ENCODE measurements around the gene CSTF2. TPM values are rescaled to one million over a fixed set of nuclear protein-coding genes. Genes with fewer than 3 reads are reported as not detected.

CSTF2 gene
- total RNA-seq, 1 experiment from 2014 or later = 40.9 TPM

DNA sequence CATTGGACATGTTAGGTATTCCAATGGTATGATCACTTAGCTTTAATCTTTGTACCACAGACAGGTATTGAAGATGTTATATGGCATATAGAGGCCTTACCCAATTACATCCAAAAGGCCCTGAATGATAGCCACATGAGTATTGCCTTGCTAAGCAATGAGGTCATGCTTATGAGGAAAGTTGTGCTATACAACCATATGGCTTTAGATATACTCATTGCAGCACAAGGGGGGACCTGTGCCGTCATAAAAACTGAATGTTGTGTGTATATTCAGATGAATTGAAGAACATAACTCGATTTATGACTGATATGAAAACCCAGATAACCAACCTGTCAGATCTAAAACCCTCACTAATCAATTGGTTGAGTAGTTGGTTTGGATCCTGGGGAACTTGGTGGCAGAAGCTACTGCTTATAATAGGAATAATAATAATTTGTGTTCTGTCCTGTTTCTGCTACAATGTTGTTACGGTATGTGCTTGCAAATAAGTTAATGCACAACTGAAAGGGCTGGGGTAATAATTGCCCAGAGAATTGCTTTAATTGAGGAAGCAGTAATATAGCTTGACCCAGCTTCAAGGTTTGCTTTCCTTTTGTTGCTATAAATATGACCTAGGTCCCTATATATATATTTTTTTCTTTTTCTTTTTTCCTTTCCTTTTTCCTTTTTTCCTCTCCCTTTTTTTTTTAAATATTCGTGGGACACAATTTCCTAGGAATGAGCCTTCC, 21.5 kb upstream of the CSTF2 start:
- TF ChIP-seq POLR2AphosphoS5 (IDR thresholded peaks at IDR 0.05; ENCODE audit: low read depth, low read length) = no peak
- Histone ChIP-seq H3K4me1 (ENCODE audit: control insufficient read depth, insufficient read depth, low read length) (no peaks in the 10 kb centered on the region), H3K9me3 (ENCODE audit: control insufficient read depth, insufficient read depth, low read depth, low read length) (no peaks in the 10 kb centered on the region), H3K27me3 (ENCODE audit: control insufficient read depth, insufficient read depth, low read length) (peaks cover 10% of the 10 kb centered on the region), H3K27ac (ENCODE audit: low read length) (no peak overlapping the region), H3K36me3 (ENCODE audit: control insufficient read depth, insufficient read depth, low read length) (no peaks in the 10 kb centered on the region), H3K4me3 (ENCODE audit: low read depth in 2 of 2, low read length in 2 of 2) (no peak overlapping the region)
- BruUV-seq (replicated peaks) = no TSS peak
- DNase-seq (ENCODE audit: low read depth, low spot score) = no peak
- in situ Hi-C loops (cut with HindIII; ENCODE audit: low pct_unique_long_range_greater_than_20kb, low sequenced_read_pairs) = no loop called here
- intact Hi-C loops (cut with micrococcal nuclease; ENCODE audit: unreplicated experiment) = no loop called here
- no peak for ATAC-seq
- ChIA-PET CTCF (no interaction called here), POLR2A (no interaction called here)

DNA sequence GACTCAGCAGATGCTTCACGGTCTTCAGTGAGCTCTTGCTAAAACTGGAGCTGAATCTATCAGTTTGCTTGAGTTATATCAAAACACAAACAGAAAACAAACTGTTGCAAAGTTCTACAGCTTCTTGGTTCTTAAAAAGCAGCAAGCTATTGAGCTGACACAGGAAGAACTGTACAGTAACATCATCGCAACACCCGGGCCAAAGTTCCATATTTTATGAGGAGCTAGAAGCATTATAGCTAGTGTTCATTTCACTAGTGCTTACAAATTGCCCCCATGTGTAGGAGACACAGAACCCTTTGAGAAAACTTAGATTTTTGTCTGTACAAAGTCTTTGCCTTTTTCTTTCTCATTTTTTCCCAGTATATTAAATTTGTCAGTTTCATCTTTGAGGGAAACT, 17.3 kb upstream of the CSTF2 start:
- ChIA-PET CTCF (interaction anchor here (0.6 kb wide), 1 partner anchor 38 kb away, joined by 4 read pairs; no protein-coding TSS in a partner anchor), POLR2A (no interaction called here)
- DNase-seq (ENCODE audit: low read depth, low spot score) = no peak
- H3K27me3 ChIP-seq (ENCODE audit: control insufficient read depth, insufficient read depth, low read length) = peaks cover 10% of the 10 kb centered on the region
- ATAC-seq = no peak
- intact Hi-C loops (cut with micrococcal nuclease; ENCODE audit: unreplicated experiment) (no loop called here), in situ Hi-C loops (cut with HindIII; ENCODE audit: low pct_unique_long_range_greater_than_20kb, low sequenced_read_pairs) (no loop called here)
- no peak overlapping the region for H3K4me3 ChIP-seq (ENCODE audit: low read depth in 2 of 2, low read length in 2 of 2)
- no peaks in the 10 kb centered on the region for H3K4me1 ChIP-seq (ENCODE audit: control insufficient read depth, insufficient read depth, low read length)
- BruUV-seq (replicated peaks) = no TSS peak
- TF ChIP-seq, protein P1, sequence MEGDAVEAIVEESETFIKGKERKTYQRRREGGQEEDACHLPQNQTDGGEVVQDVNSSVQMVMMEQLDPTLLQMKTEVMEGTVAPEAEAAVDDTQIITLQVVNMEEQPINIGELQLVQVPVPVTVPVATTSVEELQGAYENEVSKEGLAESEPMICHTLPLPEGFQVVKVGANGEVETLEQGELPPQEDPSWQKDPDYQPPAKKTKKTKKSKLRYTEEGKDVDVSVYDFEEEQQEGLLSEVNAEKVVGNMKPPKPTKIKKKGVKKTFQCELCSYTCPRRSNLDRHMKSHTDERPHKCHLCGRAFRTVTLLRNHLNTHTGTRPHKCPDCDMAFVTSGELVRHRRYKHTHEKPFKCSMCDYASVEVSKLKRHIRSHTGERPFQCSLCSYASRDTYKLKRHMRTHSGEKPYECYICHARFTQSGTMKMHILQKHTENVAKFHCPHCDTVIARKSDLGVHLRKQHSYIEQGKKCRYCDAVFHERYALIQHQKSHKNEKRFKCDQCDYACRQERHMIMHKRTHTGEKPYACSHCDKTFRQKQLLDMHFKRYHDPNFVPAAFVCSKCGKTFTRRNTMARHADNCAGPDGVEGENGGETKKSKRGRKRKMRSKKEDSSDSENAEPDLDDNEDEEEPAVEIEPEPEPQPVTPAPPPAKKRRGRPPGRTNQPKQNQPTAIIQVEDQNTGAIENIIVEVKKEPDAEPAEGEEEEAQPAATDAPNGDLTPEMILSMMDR (IDR thresholded peaks at IDR 0.05) = no peak
- TF ChIP-seq SIN3A (IDR thresholded peaks at IDR 0.05; ENCODE audit: borderline replicate concordance, insufficient read depth, low read depth, low read length) = no peak
- TF ChIP-seq, protein P2, sequence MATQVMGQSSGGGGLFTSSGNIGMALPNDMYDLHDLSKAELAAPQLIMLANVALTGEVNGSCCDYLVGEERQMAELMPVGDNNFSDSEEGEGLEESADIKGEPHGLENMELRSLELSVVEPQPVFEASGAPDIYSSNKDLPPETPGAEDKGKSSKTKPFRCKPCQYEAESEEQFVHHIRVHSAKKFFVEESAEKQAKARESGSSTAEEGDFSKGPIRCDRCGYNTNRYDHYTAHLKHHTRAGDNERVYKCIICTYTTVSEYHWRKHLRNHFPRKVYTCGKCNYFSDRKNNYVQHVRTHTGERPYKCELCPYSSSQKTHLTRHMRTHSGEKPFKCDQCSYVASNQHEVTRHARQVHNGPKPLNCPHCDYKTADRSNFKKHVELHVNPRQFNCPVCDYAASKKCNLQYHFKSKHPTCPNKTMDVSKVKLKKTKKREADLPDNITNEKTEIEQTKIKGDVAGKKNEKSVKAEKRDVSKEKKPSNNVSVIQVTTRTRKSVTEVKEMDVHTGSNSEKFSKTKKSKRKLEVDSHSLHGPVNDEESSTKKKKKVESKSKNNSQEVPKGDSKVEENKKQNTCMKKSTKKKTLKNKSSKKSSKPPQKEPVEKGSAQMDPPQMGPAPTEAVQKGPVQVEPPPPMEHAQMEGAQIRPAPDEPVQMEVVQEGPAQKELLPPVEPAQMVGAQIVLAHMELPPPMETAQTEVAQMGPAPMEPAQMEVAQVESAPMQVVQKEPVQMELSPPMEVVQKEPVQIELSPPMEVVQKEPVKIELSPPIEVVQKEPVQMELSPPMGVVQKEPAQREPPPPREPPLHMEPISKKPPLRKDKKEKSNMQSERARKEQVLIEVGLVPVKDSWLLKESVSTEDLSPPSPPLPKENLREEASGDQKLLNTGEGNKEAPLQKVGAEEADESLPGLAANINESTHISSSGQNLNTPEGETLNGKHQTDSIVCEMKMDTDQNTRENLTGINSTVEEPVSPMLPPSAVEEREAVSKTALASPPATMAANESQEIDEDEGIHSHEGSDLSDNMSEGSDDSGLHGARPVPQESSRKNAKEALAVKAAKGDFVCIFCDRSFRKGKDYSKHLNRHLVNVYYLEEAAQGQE (IDR thresholded peaks at IDR 0.05; ENCODE audit: insufficient read depth in 1 of 2, low read depth in 2 of 2, low read length in 1 of 2) = no peak
- TF ChIP-seq TCF7L2 (IDR thresholded peaks at IDR 0.05; ENCODE audit: low read depth, low read length) = no peak
- no peaks in the 10 kb centered on the region for H3K36me3 ChIP-seq (ENCODE audit: control insufficient read depth, insufficient read depth, low read length)
- no peaks in the 10 kb centered on the region for H3K9me3 ChIP-seq (ENCODE audit: control insufficient read depth, insufficient read depth, low read depth, low read length)
- H3K27ac ChIP-seq (ENCODE audit: low read length) = no peak overlapping the region

DNA sequence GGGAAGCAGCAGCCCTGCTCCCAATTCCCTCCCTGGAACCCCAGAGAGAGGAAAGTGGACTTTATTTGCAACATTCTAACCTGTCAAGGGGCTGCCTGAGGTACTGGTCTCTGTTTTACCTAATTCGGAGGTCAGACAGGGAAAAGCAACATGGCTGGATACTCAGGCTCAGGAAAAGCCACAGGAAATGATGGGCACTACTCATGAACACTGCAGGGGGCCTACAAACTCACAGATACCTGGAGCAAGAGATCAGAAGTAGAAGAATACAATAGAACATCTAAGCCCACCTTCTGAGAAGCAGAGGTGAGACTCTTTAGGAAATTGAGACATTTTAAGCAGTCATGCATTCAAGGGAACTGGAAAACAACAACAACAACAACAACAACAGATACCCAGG, 15.4 kb upstream of the CSTF2 start:
- POLR2A ChIA-PET = no interaction called here

More for the DNA sequence above, 15.4 kb upstream of the CSTF2 start:
- CTCF ChIA-PET = no interaction called here
- Histone ChIP-seq H3K4me1 (ENCODE audit: control insufficient read depth, insufficient read depth, low read length) (no peaks in the 10 kb centered on the region), H3K9me3 (ENCODE audit: control insufficient read depth, insufficient read depth, low read depth, low read length) (no peaks in the 10 kb centered on the region), H3K36me3 (ENCODE audit: control insufficient read depth, insufficient read depth, low read length) (no peaks in the 10 kb centered on the region), H3K4me3 (ENCODE audit: low read depth in 2 of 2, low read length in 2 of 2) (no peak overlapping the region), H3K27me3 (ENCODE audit: control insufficient read depth, insufficient read depth, low read length) (peaks cover 10% of the 10 kb centered on the region), H3K27ac (ENCODE audit: low read length) (no peak overlapping the region)
- in situ Hi-C loops (cut with HindIII; ENCODE audit: low pct_unique_long_range_greater_than_20kb, low sequenced_read_pairs) (no loop called here), intact Hi-C loops (cut with micrococcal nuclease; ENCODE audit: unreplicated experiment) (no loop called here)
- no peak for ATAC-seq
- no TSS peak for BruUV-seq (replicated peaks)
- TF ChIP-seq, protein P1 (IDR thresholded peaks at IDR 0.05) = no peak
- no peak for TF ChIP-seq SIN3A (IDR thresholded peaks at IDR 0.05; ENCODE audit: borderline replicate concordance, insufficient read depth, low read depth, low read length)
- TF ChIP-seq TCF7L2 (IDR thresholded peaks at IDR 0.05; ENCODE audit: low read depth, low read length) = no peak
- no peak for TF ChIP-seq POLR2AphosphoS5 (IDR thresholded peaks at IDR 0.05; ENCODE audit: low read depth, low read length)
- TF ChIP-seq, protein P2 (IDR thresholded peaks at IDR 0.05; ENCODE audit: insufficient read depth in 1 of 2, low read depth in 2 of 2, low read length in 1 of 2) = no peak
- no peak for DNase-seq (ENCODE audit: low read depth, low spot score)
